Cerebellar nuclear complex (tissue), 1 donor: ENCODE results near the gene CNTN4.

Experiments
- DNase-seq, 2 experiments: peaks; one replicate each; lab custom pipeline; 2025; lab: John Stamatoyannopoulos, UW

Gene CNTN4

DNA sequence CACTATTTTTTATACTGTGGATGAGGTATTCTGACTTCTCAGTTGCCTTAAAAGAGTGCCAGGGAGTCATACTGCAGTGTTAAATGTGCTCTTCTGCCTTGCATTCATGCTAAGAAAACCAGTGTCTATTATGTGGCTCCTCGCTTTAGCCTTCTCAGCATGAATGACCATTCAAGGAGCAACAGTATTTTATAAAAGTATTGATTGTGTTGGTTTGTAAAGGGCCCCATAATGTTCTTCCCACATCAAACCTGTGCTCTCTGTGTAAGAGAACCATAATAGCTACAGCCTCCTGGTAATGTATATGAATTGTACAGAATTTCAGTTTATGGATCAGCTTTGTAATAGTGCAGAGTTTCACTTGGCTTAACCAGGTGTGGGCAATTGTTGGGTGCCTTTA, 316.4 kb downstream of the CNTN4 start:
- DNase-seq: no peak

DNA sequence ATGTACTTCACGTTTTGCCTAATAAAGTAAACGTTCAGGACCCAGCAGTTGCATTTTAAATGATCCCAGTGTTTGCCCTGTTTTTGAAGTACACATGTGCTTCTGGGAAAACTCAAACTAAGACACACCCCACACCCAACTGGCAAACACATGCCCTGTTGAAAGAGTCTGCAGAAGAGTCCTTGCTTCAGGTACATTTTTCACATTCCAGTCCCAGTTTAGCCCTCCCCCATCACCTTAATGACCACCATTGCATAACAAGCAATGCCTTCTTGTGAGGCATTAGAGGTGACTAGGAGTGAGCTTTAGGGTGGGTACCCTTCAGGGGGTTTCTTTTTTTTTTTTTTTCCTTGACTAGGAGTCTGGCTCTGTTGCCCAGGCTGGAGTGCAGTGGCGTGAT, 322.3 kb downstream of the CNTN4 start:
- DNase-seq: no peak

DNA sequence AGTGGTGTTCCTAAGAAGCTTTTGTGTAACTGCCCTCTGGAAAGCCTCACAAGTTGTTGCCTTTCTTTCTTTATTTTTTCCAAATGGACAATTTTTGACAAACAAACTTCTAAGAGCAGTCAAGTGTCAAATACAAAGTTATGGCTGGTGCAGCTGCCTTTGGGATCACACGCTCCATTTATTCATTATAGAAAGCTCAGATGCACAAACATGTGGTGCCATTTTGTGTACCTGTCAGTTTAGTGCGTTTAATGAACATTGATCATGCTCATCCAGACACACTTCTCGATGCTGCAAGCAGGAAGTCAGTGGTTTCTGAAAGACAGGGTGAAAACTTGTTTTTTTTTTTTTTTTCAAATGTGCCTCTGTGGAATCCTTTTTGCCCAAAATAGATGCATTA, 324.5 kb downstream of the CNTN4 start:
- no peak for DNase-seq

- DNase-seq: no peak
These were observed 342.9 kb downstream of the CNTN4 start for GRCh38 chr3:2441558-2441957.

GRCh38 chr3:2446146-2446545, 347.5 kb downstream of the CNTN4 start:
- DNase-seq: no peak

- no peak for DNase-seq
These were observed 353.6 kb downstream of the CNTN4 start for GRCh38 chr3:2452249-2452648.

DNA sequence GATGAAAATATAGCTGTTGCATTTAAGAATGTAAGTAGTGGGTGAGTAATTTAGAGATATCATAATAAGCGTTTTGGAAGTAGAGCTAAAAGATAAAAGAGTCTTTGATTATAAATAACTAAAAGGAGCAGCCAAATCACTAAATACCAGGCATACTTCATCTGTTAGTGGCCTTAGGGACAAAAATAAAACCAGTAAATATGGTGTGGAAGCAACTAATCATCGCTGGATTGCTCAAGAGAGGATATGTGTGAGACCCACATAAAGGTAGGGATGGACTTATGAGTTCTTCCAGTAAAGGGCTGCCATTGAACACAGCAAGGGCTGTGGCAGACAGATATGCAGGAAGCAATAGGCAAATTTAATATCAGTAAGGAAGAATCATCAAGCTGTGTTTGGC, 356.2 kb downstream of the CNTN4 start:
- DNase-seq: no peak

DNA sequence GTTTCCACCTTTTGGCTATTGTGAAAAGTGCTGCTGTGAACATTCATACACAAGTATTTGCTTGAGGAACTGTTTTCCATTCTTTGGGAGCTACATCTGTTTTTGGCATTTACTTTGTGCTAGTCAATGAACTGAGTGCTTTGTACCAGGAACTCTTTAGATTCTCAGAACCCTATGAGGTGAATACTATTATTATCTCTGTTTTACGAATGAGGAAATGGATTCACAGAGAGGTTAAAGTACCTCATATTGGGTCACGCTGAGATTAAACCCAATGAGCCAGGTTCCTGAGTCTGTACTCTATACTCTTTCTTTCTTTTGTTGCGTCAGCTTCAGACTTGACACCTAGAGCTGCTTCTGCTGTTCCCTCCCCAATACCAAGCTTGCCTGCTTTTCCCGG, 358.1 kb downstream of the CNTN4 start:
- DNase-seq: no peak

GRCh38 chr3:2458816-2459215, 360.1 kb downstream of the CNTN4 start:
- DNase-seq: no peak

DNA sequence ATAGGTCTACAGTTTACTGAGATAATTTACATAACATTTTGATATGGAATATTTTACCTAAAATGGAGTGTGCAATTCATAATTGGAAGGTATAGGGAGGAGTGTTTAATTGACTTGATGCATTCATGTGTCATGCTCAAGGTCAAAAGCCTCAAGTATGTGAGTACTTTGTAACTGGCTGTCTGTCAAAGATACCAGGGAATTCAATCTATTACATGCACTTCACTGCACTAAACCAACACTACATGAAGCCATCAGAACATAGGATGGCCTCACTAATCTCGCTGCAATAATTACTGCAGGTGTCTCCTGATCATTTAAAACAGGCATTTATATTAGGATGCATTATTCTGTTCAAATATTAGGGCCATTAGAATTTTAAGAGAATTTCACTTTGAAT, 367.2 kb downstream of the CNTN4 start:
- DNase-seq: no peak

DNA sequence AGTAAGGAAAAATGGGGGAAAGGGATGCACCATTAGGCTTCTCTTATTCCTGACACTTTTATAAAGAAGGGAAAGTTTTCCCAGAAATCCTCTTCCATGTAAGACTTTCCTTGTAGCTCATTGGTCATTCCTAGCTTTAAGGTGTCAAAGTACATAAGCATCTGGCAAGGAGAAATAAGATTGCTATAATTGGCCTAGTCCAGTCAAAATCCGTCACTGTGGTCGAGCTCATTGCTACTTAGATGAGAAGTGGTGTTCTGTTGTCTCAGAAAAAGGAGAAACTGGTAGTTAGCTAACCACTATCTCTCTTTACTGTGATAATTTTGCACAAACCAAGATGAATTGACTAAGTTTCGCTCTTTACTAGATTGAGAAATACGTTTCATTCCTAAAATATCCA, 370.1 kb downstream of the CNTN4 start:
- no peak for DNase-seq

DNA sequence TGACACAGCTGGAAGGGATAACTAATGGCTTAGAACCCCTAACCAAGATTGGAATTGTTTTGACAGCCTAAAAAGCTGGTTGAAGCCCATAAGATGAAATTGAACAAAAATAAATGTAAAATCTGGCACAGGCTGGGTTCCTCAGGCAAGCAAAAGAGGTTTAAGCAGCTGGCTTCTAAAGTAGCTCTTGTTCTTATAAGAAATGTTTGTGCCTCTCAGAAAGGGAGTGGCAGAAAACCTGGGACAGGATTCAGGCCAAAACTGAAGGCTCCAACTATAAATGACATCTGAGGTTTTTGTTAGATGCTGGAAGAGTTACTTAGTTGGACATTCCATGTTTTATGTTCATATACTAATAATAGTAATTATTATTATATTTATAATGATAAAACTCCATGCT, 378.3 kb downstream of the CNTN4 start:
- no peak for DNase-seq

DNA sequence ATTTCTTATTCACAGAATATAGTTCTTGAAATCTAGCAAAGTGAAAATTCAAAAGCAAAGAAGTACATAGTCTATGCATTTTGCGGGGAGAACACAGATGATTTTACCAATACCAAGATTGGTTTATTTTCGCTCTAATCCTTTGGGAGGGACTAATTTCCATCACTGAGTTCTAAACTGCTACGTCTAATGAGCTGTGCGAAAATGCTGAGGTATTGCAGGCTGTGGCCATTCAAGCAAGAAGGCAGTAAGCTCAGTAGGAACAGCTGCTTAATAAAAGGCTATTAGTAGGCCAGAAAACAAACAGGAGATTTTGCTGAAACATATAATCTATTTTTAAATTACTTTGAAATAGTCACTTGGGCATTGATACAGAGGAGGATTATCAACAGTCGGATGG, 379.0 kb downstream of the CNTN4 start:
- DNase-seq: no peak

DNA sequence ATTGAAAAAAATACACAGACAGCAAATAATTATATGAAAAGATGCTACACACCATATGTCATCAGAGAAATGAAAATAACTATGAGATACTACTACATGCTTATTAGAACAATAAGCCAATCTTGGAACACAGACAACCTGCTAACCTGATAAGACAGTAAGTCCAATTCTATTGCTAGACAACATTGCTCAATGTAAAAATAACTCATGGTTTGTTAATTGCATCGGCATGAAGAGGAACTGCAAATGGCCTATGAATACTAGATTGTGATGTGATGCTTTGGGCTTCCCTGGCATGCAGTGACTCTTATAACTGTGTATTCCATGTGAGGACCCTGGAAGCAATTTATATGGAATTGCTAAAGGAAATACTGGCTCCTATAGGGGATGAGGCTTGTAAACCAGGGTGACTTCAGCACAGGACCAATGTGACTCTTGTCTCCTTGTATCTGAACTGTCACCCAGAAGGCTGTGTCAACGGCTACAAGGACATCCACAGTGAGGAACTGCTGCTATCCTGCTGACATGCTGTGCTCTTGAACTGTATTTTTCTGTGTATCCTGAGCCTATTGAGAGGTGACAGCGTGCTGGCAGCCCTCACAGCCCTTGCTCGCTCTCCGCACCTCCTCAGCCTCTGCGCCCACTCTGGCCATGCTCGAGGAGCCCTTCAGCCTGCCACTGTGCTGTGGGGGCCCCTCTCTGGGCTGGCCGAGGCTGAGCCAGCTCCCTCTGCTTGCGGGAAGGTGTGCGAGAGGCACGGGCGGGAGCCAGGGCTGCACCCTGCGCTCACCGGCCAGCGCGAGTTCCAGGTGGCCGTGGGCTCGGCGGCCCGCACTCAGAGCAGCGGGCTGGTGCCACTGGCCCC, 385.7 kb downstream of the CNTN4 start:
- no peak for DNase-seq

DNA sequence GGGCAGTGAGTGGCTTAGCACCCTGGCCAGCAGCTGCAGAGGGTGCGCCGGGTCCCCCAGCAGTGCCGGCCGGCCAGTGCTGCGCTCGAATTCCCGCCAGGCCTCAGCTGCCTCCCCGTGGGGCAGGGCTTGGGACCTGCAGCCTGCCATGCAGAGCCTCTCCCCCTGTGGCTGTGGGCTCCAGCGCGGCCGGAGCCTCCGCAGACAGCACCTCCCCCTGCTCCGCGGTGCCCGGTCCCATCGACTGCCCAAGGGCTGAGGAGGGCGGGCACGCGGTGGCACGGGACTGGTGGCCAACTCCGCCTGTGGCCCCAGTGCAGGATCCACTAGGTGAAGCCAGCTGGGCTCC, 386.3 kb downstream of the CNTN4 start:
- no peak for DNase-seq

DNA sequence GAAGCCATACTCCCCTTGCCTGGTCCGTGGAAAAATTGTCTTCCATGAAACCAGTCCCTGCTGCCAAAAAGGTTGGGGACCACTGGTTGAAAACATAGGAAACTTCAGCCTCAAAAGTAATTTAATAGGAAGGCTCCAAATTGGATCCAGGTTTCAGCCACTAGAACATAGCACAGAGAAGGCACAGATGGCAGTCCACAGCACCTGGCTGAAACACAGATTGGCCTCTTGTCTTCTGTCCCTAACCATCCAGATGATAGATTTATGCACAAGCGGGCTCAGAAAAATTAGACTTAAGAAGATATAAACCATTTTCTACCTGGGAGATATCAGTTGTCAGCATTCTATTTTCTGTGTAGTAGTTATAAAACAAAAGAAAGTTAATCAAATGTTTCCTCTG, 397.1 kb downstream of the CNTN4 start:
- DNase-seq: peak in 1 of 2 experiments; percentile 19

DNA sequence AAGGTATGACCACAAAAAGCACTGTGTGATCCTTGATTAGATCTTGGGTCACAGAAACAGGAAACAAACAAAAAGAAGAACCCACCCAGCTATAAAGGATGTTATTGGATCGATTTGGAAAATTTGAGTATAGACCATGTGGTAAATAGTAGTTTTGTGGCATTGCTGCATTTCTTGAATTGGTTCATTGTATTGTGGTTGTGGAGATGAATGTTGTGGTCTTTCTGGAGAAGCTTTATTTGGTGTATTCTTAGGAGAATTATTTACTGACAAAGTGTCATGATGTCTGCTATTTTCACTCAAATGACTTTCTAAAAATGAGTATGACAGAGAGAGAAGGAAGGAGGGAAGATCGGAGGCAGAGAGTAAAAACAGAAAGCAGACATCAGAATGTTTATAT, 406.2 kb downstream of the CNTN4 start:
- no peak for DNase-seq

DNA sequence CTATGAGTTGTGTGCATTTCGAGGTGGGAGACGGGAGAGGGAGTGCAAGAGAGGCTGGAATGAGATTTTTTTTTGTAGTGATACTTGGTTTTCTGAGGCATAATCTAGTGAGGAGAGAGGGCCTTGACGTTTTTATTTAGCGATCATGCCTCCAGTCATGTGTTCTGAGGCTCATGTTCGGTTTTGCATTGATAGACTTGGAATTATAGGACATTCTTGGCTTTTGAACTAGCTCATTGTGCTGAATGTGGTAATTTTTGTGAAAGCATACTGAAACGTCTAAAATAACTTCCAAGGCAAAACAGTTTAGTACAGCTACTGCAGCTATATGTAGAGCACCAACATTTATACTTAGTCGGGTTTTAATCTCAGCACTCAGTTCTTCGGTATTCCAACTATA, 408.1 kb downstream of the CNTN4 start:
- DNase-seq: no peak

DNA sequence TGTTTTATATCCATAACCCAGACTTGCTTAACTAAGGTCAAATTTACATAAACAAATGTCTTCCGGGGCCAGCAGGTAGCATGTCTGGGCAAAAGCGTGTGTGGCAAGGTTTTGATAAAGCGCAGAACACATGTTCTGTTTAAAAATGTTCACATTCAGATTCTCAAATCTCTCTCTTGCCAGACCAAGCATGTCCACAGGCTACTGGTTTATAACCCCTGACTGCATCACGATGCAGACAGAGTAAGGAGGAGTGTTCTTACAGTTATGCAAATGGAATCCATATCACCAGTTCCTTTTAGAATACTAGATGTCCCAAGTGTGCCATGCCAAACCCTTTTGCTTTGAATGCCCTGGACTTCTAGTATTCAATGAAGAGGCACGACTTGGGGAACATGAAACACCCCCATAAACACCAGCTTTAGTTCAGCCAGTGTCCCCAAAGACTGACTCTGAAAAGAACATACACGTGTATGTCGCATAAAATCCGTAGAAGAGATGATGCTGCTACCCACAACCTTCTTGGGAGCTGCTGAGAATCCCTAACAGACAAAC, 412.0 kb downstream of the CNTN4 start:
- no peak for DNase-seq

DNA sequence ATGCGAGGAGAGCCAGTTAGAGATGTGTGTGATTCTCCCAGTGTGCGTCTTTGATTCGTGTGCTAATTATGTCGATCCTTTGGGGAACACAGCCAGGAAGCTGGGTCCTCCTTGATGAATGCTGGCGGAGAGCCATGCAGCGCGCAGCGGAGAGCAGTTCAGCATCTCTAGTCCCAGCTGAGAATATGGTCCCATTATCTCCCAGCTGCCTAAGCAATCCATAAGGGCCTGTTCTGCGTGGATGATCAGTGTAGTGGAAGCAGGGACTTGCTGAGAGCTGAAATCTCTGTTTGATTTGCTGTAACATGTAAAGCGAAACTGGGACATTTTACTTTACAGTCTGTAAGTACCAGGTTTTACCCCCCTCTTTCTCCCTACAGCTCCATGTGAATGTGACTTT, 412.7 kb downstream of the CNTN4 start:
- no peak for DNase-seq

DNA sequence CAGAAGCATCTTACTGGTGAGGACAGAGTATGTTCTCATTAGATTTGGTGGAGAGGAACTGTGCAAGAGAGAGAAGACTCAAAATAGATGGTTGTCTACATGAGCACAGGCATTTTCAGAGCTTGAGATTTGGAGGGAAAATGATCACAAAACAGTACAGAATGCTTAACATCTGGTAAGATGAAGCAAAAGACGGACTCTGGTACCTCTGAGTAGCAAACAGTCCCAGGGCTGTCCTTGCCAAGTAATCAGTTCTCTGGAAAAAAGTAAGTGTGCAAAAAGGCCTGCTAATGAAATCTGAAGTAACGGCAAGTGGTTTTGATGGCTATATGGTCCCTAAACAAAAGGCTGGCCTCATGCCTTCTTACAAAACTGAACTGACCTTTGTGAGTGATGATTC, 414.2 kb downstream of the CNTN4 start:
- DNase-seq: no peak

DNA sequence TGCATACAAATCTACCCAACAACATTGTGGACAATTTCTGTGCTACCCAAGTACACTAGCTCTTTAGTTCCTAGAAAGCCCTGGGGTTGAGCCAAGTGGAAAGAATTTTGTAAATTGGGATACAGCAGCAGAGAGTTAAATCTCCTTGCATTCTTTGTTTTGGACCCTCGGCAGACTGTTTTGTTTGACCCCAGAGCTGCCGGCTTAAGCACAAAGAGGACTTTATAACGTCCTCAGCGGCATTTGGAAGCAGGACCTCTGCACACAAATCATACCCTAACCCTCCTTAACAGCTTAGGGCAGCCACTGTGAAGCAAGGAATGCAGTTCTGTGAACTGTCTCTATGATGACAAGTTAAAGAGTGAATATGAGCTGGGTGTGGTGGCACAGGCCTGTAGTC, 415.3 kb downstream of the CNTN4 start:
- no peak for DNase-seq

DNA sequence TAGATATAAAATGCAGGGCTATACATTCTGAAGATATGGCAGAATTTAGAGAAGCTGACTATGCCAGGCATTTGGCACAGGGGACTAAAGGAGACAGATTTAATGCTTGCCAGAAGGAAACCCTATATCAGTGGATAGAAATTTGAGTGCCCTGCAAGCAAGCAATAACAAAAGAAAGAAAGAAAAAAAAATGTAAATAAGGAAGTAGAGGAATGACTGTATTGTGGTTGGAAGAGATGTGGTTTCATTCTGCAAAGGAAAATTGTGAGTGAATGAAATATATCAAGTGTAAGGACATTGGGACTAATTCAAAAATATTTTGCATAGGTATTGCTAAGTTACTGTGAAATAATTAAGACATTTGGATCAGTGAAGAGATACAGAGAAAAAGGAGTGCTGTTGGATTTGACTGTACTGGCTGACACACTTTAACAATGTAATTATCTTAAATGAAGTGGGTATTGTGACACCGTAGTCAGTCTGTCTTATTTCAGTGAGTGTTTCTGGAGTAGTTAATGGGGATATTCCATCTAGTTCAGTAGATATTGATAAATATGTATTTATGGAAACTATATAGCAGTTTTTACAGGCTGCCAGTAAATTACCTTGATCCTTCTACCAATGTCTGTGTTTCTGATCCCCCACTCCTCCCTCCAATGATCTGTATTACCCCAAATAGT, 418.2 kb downstream of the CNTN4 start:
- no peak for DNase-seq
